Hepatic stellate cell (primary cell): ENCODE data around the gene SLC9A3.
A peak's percentile ranks its signal among the peaks of the same experiment; 100 is the strongest.

Experiments
- DNase-seq: peaks from one replicate; pipeline ENCODE4 v3.0.0; 2011; ENCODE audit warnings: low spot score

Gene SLC9A3

DNA sequence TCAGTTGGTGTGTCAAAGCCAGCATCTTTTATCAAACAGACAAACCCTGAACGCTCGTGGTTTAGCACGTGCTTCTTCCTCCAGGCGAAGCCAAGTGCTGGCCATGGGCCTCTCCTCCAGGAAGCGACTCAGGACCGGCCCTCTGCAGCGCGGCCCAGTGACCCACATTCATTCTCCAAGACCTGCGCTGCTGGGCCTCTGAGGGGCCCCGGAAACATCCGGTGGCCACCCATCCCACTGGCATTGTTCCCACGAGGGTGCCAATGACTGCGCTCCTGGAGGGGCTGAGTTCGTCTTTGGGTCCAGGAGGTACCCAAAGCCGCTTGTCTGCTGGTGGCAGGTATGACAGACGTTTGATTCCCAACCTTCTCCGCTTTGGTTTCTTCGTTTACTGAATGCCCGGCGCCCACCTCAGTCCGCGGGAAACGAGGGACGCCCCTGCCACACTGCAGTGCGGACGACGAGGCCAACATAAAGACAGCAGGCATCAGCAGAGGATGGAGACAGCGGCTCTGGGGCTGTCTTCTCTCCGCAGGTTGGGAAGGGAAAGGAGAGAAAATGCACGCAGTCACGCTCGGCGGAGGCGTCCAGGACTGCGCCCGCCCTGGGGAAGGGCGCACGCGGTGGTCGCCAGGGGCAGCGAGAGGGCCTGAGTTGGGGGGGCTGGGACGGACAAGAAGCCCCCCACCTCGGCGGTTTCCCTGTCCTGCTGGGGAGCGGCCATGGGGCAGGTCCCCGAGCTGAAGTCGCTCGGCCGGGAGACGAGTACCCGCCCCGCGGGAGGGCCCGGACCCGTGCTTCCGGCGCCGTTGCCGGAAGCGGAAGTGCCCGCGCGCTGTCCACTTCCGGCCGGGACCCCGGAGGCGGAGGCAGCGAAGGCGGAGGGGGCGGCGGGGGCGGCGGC, 81.7 kb downstream of the SLC9A3 start, which contains the start of gene EXOC3:
EXOC3 (plus strand) TSS at position 842 of the 904 bp plus-strand sequence. CDS start 3,030 bp downstream, outside the sequence.
- DNase-seq, result peak; percentile 97

DNA sequence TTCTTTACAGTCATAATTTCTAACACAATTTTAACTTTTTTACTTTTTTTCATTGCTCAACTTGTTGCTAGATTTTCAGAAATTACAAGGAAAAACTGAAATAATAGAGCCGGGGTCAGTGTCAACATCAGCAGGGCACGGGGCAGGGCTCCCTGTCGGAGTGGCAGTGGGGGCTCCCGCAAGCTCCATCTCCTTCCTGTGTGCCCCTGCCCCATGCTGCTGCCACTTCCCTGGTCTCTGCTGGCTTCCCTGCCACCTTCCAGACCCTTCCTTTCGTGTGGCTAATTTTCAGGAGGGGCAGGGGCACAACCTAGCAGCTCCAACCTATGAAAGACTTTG, 82.3 kb downstream of the SLC9A3 start:
- DNase-seq, result no peak

DNA sequence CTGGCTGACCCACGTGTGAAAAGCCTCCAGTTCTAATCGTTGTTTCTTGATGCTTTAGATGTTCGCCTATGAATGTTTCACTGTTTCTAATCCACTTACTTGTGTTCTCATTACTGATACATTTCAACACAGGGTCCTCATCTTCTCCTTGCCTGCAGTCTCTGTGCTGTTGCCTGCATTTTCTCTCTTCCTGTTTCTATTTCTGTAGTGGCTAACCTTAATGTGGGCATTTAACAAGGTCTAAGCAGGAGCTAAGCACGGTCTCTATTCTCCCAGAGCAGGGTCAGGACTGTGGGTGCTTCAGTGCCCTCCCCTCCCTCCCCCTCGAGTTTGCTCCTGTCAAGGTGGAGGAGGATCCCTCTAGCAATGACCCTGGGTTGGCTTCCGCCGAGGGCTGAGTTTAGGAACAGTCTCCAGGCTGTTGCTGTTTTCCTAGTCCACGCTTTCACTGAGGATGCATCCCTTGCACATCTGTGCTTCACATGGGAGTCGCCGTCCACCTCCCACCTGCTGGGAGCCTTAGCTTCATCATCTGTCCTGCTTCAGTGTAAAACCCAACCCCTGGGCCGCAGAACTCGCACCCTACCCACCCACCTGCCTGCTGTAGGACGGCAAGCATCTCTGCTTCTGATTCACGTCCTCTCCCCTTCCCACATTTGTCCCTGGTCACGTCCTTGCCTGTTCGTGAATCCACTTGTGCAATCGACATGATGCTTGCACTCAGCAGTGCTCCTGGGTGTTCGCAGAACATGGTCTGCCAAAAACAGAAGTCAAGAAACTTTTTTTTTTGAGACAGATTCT, 83.6 kb downstream of the SLC9A3 start:
- no peak for DNase-seq

DNA sequence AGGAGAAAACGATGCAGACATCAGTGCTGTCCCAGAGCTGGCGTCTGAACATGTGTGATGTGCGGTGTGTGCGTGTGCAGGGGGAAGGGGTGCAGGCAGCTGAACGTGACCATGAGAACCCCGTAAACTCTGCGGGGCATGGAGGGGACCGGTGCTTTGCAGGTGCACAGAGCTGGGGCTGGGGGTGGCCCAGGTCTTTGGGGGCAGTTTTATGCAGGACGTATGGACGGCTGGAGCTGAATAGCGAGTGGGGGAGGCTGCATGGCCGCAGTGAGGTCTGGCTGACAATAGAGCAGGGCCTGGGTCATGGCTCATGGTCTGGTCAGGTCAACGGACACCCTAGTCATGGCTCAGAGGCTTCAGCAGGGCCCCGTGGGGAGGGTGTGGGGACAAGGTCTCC, 84.6 kb downstream of the SLC9A3 start:
- DNase-seq, result no peak

DNA sequence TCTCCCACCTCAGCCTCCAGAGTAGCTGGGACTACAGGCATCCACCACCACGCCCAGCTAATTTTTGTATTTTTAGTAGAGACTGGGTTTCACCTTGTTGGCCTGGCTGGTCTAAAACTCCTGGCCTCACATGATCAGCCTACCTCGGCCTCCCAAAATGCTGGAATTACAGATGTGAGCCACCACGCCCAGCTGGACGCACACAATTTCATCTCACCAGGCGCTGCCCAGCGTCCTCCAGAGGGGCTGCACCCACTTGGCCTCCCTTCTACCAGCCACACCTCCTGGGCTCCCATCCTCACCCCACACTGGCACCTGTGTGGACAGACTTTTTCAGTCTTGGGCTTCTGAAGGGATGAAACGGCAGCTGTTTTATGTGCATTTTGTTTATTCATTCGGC, 85.1 kb downstream of the SLC9A3 start:
- DNase-seq, result no peak

DNA sequence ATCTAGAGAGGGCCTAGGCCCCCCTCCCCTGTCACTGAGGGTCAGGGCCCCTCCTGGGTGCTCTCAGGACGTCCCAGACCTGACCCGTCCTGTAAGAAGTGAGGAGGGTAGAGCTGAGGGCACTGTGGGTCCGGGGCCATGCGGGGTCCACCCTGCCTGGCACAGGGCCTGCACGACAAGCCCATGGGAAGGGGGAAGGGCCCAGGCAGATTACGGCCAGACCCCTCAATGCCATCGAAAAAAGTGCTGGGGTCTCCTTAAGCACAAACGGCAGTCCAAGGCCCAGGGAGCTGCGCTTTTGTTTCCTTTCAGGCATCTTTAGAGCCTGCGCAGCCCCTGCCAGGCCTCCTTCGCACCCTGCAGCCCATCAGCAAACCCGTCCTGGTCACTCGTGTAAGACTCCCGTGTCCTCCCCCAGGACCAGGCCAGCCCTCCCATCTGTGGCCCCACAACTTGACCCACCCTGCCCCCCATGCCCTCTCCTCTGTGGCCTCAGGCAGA, 85.7 kb downstream of the SLC9A3 start:
- DNase-seq, result no peak

DNA sequence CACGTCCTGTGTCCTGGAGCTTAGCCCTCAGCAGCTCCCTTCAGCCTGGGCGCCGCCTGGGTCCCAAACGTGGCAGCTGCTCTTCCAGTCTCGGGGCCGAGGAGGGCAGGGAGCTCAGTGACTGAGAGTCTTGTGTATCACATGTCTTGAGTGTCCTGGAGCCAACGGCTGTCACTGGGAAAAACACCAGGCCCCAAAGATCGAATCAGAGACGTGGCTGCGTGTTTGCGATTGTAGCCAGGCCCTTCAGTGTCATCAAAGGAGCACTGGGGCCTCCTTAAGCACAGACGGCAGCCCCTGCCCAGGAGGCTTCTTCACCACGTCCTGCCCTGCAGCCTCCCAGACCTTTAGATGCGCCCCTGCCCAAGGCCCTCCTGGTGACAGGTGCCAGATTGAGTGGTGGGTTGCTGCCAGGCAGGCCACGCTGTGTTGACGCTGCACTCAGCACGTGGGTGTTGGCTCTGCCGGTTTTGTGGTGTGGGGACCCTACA, 86.9 kb downstream of the SLC9A3 start:
- DNase-seq, result no peak

DNA sequence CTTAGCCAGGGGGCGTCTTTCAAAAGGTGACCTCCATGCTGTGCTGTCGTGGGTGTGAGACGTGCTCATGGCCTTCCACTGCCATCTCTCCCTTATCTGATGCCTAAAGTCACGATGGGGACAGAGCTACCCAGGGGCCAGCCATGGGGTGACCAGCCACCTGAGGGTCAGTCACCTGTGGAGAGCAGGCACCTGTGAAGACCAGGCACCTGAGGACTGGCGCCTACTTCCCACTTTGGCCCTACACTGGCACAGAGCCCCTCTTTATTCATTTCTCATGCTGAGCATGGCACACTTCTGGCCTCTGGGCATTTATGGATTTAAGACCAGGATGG, 87.6 kb downstream of the SLC9A3 start:
- no peak for DNase-seq

DNA sequence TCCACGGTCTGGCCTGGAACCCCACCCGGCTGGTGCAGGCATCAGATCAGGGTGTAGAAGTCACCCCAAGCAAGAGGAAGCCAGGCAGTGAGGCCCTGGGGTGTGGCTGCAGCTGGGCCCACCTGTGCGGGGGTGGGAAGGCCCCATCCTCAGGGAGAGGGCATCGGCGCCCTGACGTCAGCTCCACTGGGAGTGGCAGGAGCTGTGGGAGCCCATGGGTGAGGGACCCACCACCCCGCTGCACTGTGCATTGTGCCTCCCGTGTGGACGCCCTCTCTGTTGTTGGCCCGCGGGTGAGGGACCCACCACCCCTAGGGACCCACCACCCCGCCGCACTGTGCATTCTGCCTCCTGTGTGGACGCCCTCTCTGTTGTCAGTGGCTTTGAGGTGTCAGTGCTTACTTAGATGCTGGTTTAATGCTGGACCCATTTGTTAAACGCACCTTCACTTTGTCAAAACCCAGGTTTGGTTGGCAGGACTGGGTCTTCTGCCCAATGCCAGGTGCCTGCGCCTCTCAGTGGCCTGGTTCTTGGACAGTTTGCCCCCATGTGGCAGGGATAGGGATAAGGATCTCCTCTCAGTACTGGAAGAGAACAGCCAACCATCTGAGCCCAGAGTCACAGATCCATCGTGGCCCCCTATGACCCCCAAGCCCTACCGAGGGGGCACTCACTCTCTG, 88.1 kb downstream of the SLC9A3 start:
- DNase-seq, result peak; percentile 56

DNA sequence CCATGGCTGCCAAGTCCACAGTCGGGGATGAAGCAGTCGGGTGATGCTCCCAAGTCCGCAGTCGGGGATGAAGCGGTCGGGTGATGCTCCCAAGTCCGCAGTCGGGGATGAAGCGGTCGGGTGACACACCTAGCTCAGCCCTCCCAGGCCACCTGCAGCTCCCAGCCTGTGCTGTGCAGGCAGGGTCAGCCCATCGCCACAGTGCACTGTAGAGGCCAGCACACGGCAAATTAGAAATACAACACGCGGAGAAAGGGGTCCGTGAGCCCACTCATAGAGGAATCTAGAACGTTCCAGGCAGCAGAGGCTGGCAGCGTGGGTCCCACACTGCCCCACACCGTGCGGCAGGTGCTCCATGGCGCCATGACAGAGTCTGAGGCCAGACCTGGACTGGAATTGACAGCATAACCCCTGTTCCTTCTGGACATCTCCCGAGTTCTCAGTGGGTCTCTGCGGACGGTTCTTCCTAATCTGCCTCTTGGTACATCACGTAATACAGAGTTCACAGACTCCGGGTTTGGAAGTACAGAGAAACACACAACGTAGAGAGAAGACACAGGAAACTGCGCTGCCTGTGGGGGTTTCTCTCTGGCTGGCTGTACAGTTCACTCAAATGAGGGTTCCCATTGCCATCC, 89.0 kb downstream of the SLC9A3 start:
- DNase-seq, result no peak

DNA sequence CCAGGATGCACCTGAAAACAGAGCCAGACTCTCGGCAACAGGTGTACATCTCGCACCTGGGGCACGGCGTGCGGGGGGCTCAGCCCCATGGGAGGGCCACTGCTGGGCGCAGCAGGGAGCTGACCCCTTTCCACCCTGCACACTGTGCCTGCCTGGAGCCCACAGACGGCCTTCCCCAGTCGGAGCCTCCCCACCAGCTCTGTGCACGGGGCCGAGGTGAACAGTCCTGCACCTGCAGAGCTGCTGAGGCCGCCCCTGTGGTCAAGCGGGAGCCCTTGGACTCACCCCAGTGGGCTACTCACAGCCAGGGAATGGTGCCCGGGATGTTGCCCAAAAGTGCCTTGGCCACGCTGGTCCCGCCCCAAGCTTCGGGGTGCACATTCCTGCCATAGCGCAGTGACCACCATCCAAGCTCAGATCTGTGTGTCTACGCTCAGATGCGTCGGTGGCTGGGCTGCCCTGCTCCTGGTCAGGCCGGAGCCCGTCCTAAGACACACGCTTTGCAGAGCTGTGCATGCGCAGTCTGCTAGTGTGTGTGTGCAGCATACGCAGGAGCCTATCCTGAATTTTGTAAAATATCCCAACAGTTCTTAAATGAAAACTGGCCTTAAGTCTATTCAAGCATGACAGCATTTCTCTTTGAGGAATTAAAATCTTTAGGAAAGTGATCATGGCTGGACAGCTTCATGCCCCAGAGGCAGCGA, 89.7 kb downstream of the SLC9A3 start:
- DNase-seq, result no peak

DNA sequence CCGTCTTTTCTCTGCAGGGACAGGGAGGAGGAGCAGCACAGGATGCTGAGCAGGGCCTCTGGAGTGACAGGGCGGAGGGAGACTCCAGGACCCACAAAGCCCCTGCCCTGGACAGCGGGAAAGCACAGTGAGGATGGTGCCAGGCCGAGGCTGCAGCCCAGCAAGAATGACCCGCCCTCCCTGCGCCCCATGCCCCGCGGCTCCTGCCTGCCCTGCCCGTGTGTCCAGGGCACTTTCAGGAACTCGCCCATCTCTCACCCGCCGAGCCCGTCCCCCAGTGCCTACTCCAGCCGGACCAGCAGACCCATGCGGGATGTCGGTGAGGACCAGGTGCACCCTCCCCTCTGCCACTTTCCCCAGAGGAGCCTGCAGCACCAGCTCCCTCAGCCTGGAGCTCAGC, 90.4 kb downstream of the SLC9A3 start:
- DNase-seq, result no peak

DNA sequence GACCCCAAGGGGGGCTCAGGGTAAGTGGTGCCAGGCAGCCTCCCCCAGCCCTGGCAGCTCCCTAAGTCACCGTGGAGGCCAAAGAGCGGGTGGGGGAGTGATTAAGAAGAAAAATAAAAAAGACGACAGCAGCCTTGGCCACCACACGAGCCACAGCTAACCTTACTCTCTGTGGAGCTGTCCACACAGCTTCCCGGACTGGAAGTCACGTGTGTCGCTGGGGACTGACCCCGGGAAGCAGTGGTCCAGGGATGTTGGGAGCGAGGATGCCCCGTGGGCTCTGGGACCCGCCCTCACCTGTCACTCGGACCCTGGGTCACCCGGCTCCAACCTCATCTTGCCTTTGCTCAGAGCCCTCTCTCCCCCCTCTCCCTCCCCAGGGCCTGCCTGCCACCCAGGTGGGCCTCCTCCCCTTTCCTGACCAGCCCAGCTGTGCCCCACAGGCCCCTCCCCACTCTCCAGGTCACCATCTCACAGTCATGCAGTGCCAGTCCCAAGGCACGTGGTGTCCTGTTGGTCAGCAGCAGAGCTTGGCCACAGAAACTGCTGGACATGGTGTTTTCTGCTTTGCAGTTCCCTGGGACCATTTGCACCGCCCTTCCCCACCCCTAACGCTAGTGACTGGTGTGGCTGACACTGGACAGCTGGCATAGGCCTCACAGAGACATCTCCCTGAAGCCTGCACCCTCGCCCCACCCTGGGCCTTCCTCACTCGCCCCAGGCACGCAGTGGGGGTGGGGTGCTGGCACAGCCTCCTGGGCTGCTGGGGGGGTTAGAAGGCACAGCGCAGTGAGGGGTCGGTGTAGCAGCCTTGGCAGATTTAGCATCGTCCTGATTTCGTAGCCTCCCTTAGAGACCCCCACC, 91.1 kb downstream of the SLC9A3 start:
- DNase-seq, result no peak

DNA sequence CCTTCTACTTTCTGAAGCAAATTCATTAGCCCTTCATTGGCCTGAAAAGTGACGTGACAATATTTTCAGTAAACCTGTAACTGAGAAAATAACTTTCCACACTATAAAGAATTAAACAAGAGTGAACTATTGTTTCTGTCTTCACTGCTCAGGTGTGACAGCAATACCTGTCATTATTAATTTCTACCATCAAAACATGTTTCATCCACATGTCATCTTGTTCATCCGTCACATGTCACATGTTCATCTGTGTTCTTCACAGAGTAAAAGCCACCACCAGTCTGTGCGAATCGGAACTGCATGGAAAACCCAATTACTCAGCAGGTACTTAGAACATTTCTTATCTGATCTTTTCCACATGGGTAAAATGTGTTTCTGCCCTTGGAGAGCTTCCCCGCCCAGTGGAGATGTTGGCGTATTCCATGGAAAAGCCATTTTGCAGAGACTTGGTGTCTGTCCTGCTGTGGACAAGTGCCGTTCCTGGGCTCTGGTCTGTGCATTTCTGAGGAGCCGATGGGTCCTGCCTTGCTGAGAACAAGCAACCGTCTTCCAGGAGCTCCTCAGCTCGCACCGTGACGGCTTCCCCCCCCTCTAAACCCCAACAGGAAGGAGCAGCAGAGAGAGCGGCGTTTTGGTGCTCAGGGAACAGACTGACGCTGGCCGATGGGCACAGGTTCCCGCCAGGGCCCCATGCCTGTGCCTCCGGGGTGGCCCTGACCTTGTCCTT, 91.9 kb downstream of the SLC9A3 start:
- no peak for DNase-seq

DNA sequence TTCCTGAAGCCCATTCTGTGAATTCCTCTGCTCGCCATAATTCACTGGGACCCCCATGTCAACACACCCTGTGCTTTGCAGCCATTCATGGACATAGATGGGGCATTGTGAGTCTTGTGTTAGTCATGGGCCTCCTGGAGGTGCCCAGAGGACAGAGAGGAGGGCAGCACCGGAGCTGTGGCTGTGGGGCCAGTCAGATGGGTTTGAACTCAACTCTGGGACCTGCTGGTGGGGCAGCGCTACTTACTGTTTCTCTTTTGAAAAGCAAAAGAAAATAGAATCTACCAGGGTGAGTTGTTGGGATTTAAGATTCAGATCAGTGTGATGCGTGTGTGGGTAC, 92.6 kb downstream of the SLC9A3 start:
- DNase-seq, result no peak

DNA sequence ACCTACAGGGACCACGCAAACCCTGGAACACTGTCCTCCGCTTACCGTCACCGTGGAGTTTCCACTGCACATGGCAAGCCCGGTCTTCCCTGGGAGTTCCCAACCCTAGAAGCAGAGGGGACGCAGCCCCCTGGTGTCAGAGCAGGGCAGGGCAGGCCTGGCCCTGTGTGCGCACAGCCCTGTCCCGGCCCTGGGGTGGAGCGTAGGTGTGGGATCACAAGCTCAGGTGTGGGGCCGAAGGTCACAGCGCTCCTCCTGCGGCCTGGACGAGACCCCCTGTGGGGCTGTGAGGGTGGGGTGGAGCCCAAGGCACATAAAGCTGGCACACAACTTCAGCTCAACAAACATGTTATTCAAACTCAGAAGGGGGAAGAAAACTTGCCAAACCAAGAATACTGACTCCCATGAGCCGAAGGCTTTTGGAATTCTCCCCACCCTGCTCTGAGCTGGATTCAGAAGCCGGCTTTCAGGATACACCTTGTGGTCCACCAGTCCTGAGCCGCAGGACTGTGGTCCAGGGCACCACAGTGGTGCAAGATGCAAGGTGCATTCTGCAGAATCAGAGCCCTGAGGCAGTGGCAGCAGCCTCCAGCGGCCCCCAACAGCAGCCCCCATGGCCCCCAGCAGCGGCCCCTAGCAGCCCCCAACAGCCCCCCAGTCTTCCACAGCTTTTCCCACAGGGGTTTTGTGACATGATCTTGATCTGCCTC, 93.1 kb downstream of the SLC9A3 start:
- peak; percentile 74 for DNase-seq

DNA sequence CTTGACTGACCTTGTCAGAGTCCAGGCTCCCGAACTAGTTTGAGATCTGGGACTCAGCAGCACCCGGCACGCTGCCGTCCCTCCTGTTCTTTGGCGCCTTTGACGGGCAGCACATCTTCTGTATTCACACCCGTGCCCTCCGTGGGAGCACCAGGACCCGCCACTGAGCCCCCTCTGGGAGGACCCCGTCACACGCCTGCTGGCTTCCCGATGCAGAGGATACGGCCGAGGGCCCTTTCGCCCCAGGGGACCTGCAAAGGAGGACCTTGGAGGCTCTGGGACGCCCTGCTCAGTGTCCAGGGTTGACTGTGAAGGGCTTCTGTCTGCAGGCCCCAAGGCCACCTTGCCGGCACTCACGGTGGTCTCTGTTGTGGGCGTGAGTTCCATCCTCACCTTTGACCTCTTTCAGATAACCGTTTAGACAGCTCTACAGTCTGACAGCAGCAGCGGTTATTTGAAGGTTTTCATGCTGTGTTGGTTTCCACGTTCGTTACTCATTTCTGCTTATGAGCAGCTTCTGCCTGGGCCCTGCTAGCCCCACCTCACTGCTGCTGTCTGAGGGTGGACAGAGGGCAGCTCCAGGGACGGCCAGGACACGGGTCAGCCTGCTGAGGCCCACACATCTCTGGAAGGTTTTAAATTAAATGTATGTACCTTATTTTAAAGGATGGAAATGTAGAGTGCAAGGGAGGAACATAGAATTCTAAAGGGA, 93.9 kb downstream of the SLC9A3 start:
- DNase-seq, result no peak

DNA sequence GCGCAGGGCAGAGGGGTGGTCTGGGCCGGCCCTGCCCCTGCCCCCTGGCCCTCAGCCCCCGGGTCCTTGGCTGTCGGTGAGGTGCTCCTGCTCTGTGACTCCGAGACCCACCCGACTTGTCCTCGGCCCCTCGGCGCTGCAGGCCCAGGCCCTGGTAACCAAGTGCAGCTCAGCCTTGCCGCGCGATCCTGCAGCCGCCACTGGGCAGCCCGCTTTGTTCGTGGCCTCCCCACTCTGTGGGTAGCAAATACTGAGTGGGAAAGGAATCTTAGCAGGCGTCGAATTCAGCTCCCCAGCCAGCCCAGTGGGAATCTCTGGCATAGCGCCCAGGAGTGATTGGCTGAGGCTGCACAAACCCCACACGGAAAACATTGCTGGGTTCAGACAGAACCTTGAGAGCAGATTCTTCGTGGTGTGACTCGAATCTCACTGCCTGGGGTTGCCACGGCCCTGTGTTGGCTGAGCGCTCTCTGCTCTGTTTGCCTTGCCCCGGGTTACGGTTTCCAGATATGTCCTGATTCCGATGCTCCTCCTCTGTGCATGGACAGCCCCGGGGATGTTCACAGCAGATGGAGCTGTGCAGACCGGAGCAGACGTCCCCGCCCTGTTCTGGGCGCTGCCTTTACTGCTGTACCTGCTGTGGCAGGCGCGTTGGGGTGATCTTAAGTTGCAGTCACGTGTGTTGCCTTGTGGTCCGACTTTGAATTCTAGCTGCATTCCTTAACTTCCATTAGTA, 94.6 kb downstream of the SLC9A3 start:
- DNase-seq, result peak; percentile 62
